ENCODE data around the gene OXSR1. TPM values are rescaled to one million over a fixed set of nuclear protein-coding genes. Genes with fewer than 3 reads are reported as not detected.

Gene OXSR1
- total RNA-seq, 4 donors from 2014 or later: 27.0 to 46.7 (median 32.9) TPM

- H3K36me3 ChIP-seq: peaks cover 15 to 42% (median 33%) of the 10 kb centered on the region in 4 donors
- WGBS: 55% methylated on average over 7 of the region's 11 CpGs
- no peaks in the 10 kb centered on the region for H3K27me3 ChIP-seq
- no peak overlapping the region for H3K27ac ChIP-seq (replicated peaks in 1 of 4)
- no peak for TF ChIP-seq POLR2A (IDR thresholded peaks at IDR 0.05; ENCODE audit: low read depth)
- TF ChIP-seq CTCF (IDR thresholded peaks at IDR 0.05): peak; percentile 57 to 79 (median 63)
- peak in 1 of 2 donors; percentile 43 for TF ChIP-seq POLR2AphosphoS5 (IDR thresholded peaks at IDR 0.05)
- no peak for DNase-seq (ENCODE audit: extremely low spot score)
- no peaks in the 10 kb centered on the region for H3K9me3 ChIP-seq
- peaks cover 0 to 9% (median 0%) of the 10 kb centered on the region in 4 donors for H3K4me1 ChIP-seq
- H3K4me3 ChIP-seq: no peak overlapping the region
- intact Hi-C loops (cut with DNase I): loop anchor here (2.0 kb wide), 1 partner anchor 229 kb away; the partner anchor contains the start of gene XYLB
Observed at GRCh38 chr3:38117748-38118420, 47.5 kb upstream of the OXSR1 start.

GRCh38 chr3:38118421-38119247, 46.7 kb upstream of the OXSR1 start:
- Histone ChIP-seq H3K27me3 (no peaks in the 10 kb centered on the region), H3K9me3 (no peaks in the 10 kb centered on the region), H3K36me3 (peaks cover 19 to 49% (median 40%) of the 10 kb centered on the region in 4 donors), H3K4me1 (peaks cover 0 to 9% (median 0%) of the 10 kb centered on the region in 4 donors), H3K4me3 (no peak overlapping the region), H3K27ac (replicated peaks in 1 of 4) (no peak overlapping the region)
- 84% methylated on average over 13 of the region's 13 CpGs for WGBS
- intact Hi-C loops (cut with DNase I): loop anchor here (2.0 kb wide), 1 partner anchor 228 kb away; the partner anchor contains the start of gene XYLB
- DNase-seq (ENCODE audit: extremely low spot score): no peak
- TF ChIP-seq POLR2A (IDR thresholded peaks at IDR 0.05; ENCODE audit: low read depth) (no peak), EP300 (IDR thresholded peaks at IDR 0.05) (no peak), CTCF (IDR thresholded peaks at IDR 0.05) (no peak), POLR2AphosphoS5 (IDR thresholded peaks at IDR 0.05) (no peak)

- WGBS: 100% methylated on average over 1 of the region's 1 CpG
- H3K27me3 ChIP-seq: no peaks in the 10 kb centered on the region
- TF ChIP-seq CTCF (IDR thresholded peaks at IDR 0.05) (no peak), POLR2A (IDR thresholded peaks at IDR 0.05; ENCODE audit: low read depth) (no peak), EP300 (IDR thresholded peaks at IDR 0.05) (no peak), POLR2AphosphoS5 (IDR thresholded peaks at IDR 0.05) (no peak)
- H3K4me3 ChIP-seq: no peak overlapping the region
- H3K27ac ChIP-seq (replicated peaks in 1 of 4): no peak overlapping the region
- no peaks in the 10 kb centered on the region for H3K9me3 ChIP-seq
- intact Hi-C loops (cut with DNase I): loop anchor here (2.0 kb wide), 1 partner anchor 228 kb away; the partner anchor contains the start of gene XYLB
- H3K36me3 ChIP-seq: peaks cover 19 to 55% (median 44%) of the 10 kb centered on the region in 4 donors
- no peak for DNase-seq (ENCODE audit: extremely low spot score)
- H3K4me1 ChIP-seq: peaks cover 0 to 9% (median 0%) of the 10 kb centered on the region in 4 donors
Observed at GRCh38 chr3:38119248-38119544, 46.1 kb upstream of the OXSR1 start.

GRCh38 chr3:38119821-38120692, 45.3 kb upstream of the OXSR1 start:
- no peaks in the 10 kb centered on the region for H3K27me3 ChIP-seq
- TF ChIP-seq EP300 (IDR thresholded peaks at IDR 0.05) (no peak), CTCF (IDR thresholded peaks at IDR 0.05) (no peak), POLR2A (IDR thresholded peaks at IDR 0.05; ENCODE audit: low read depth) (no peak), POLR2AphosphoS5 (IDR thresholded peaks at IDR 0.05) (no peak)
- intact Hi-C loops (cut with DNase I): loop anchor here (2.0 kb wide), 1 partner anchor 227 kb away; the partner anchor contains the start of gene XYLB
- no peak overlapping the region for H3K27ac ChIP-seq (replicated peaks in 1 of 4)
- no peak for DNase-seq (ENCODE audit: extremely low spot score)
- WGBS: 87% methylated on average over 5 of the region's 7 CpGs
- peaks cover 19 to 63% (median 52%) of the 10 kb centered on the region in 4 donors for H3K36me3 ChIP-seq
- no peak overlapping the region for H3K4me3 ChIP-seq
- H3K4me1 ChIP-seq: peaks cover 0 to 9% (median 0%) of the 10 kb centered on the region in 4 donors
- H3K9me3 ChIP-seq: no peaks in the 10 kb centered on the region

Measured in esophagus muscularis mucosa (tissue), 4 donors.